PC-9 (cell line): ENCODE results near the gene DUSP22.

Source experiments
- CTCF ChIP-seq: fragments of 200-600 bp; sonication (generic); conservative IDR thresholded peaks from 2 replicates; pipeline ENCODE4 v1.6.1; 2017; ENCODE audit warnings: mixed run types, antibody characterized with exemption, mild to moderate bottlenecking, moderate library complexity
- EZH2 ChIP-seq: fragments of 200-600 bp; sonication (generic); IDR thresholded peaks from 2 replicates; pipeline ENCODE4 v1.8.0; 2017; ENCODE audit warnings: antibody characterized with exemption, low read depth

GRCh38 chr6:255751-256083 lies 36.6 kb upstream of the DUSP22 start:
- no peak for TF ChIP-seq CTCF
- TF ChIP-seq EZH2: no peak
